Heart left ventricle (tissue), 16 donors: Measurements from ENCODE around the gene KRR1. TPM values are rescaled to one million over a fixed set of nuclear protein-coding genes. Genes with fewer than 3 reads are reported as not detected.
A peak's percentile ranks its signal among the peaks of the same experiment; 100 is the strongest.

Experiments used
- ATAC-seq, 4 donors: fragments of 200-7000 bp; cut with Tn5 transposase; one replicate each; pipeline ENCODE4 v1.9.1; 2020 to 2022; ENCODE audit warnings: moderate library complexity in 4 of 4, mild to moderate bottlenecking in 3 of 4, moderate number of reproducible peaks in 1 of 4
- DNase-seq, 5 donors: peaks; one replicate each; pipeline ENCODE4 v3.0.0-alpha.2; 2020
- H3K27ac ChIP-seq, 12 donors: fragments of 200-600 bp; sonication (generic) in 4 of 12; one replicate each; pipeline versions ENCODE4 v1.5.0 to v1.8.0; 2016 to 2022; ENCODE audit warnings: mild to moderate bottlenecking in 2 of 12
- H3K27me3 ChIP-seq, 9 donors: fragments of 200-600 bp; sonication (generic) in 2 of 9; one replicate each; pipeline versions ENCODE4 v1.5.1 to v1.8.0; 2016 to 2022; ENCODE audit warnings: mild to moderate bottlenecking in 3 of 9
- H3K36me3 ChIP-seq, 9 donors: fragments of 200-600 bp; sonication (generic) in 2 of 9; one replicate each; pipeline versions ENCODE4 v1.5.0 to v1.8.0; 2018 to 2022; ENCODE audit warnings: mild to moderate bottlenecking in 2 of 9
- H3K4me1 ChIP-seq, 12 donors: fragments of 200-600 bp; sonication (generic) in 4 of 12; one replicate each; pipeline versions ENCODE4 v1.5.0 to v1.8.0; 2016 to 2022; ENCODE audit warnings: mild to moderate bottlenecking in 3 of 12
- H3K4me3 ChIP-seq, 12 donors: fragments of 200-600 bp; sonication (generic) in 4 of 12; one replicate each; pipeline versions ENCODE4 v1.5.0 to v1.8.0; 2017 to 2022; ENCODE audit warnings: mild to moderate bottlenecking in 9 of 12, moderate library complexity in 4 of 12
- H3K9me3 ChIP-seq, 12 donors: fragments of 200-600 bp; sonication (generic) in 4 of 12; one replicate each; pipeline versions ENCODE4 v1.5.0 to v1.8.0; 2016 to 2022; ENCODE audit warnings: mild to moderate bottlenecking in 1 of 12
- POLR2A ChIP-seq, 2 donors: fragments of 450-650 bp; IDR thresholded peaks; one replicate each; pipeline ENCODE4 v1.6.1; 2017; ENCODE audit warnings: antibody characterized with exemption in 2 of 2, mild to moderate bottlenecking in 2 of 2, moderate library complexity in 2 of 2
- WGBS, 4 donors: extraction: QIAGEN DNeasy Blood & Tissue Kit in 2 of 4; methylation state at CpG; one replicate each; pipeline versions ENCODE4 v1.1.5 to v1.1.7; 2013 to 2018; 5-methylcytosine and 5-hydroxymethylcytosine counted together
- intact Hi-C, 10 donors: fragments of 100-400 bp; cut with DNase I; formaldehyde crosslinking; loops; one replicate each; pipeline versions ENCODE4 v1.11.1 to v1.14.2; 2022
- polyA plus RNA-seq, 2 donors: library from polyadenylated mRNA; stranded (reverse); fragments of 200-250 nt; gene quantifications; one replicate each; pipeline ENCODE4 v1.2.3, GENCODE V29; 2013
- total RNA-seq, 9 donors: library from RNA; depleted of rRNA in 2 of 9; stranded (reverse); fragments of >200 nt in 2 of 9; fragmentation: NEBNext Ultra II Directional in 3 of 9; extraction: Animal tissue kit (Norgen Biotek cat#: 25700) in 3 of 9; gene quantifications; one replicate each; pipeline versions ENCODE4 v1.1.0 to v1.2.4, GENCODE V29; 2016 to 2023
- TF ChIP-seq, protein P1 (sequence below), 12 donors: fragments of 200-600 bp; sonication (generic) in 4 of 12; IDR thresholded peaks; one replicate each; pipeline versions ENCODE4 v1.5.0 to v1.8.0; 2018 to 2022; ENCODE audit warnings: antibody characterized with exemption in 12 of 12, mild to moderate bottlenecking in 5 of 12
- donor health status: ischemic (EF 13 %, LVEDD 7.1; RV severe dilation, severe dysfunction).
- donor health status: healthy with polysubstance abuse.
- donor health status: DM: no; HTN: yes; CAD: no.
- donor health status: DM: no; HTN: no; CAD: no.
- donor health status: ischemic (EF 25% LVEDD 6.9; RV normal size, moderate dysfunction).
- donor health status: ischemic (EF 25% LVEDD 5.7; RV mildly dilated, moderate dysfunction).
- donor health status: healthy.
- donor health status: DM: yes; HTN: yes; CAD: no.
- donor health status: ischemic (EF 35%, LVEDD 5.7; RV mildly dilated, moderate dysfunction).
- donor health status: nonischemic (EF 11% LVEDD 7.7; RV severe dilation, severe dysfunction).
- donor health status: DM: yes; HTN: yes; CAD: no.
- donor health status: PGD.
- donor health status: ischemic (EF 29% LVEDD 5.4; RV normal size, mild dysfunction).
- donor health status: nonischemic (EF 23%, LVEDD 6.1; RV moderate dilation, normal function).

KRR1 gene
- total and polyA plus RNA-seq, 11 donors, result 9.3 to 42.6 (median 30.5) TPM

DNA sequence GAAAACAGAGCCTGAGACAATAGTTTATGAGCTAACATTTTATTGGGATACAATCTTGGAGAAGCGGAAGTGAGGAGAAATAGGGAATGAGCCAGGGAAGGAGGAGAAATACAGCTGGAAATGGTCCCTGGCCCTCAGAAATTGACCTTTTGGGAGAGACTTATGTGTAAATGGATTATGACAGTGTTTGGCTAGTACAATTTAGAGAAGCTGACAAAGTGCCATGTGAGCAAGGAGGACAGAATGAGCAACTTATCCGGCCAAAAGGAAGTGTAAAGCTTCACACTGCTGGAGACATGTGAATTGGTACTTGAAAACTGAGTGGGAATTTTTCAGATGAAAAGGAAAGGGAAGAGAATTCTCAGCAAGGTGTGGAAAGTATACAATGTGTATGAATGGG, 28.0 kb downstream of the KRR1 start:
- WGBS, 4 donors, result 58 to 75% (median 73%) methylated on average over 2 of the region's 2 CpGs
- no peaks in the 10 kb centered on the region for H3K27me3 ChIP-seq
- peak overlapping the region in 3 of 12 donors; percentile 15 to 98 (median 68) for H3K27ac ChIP-seq
- H3K4me3 ChIP-seq, result peak overlapping the region in 4 of 12 donors; percentile 59 to 68 (median 64)
- H3K9me3 ChIP-seq, result no peaks in the 10 kb centered on the region
- intact Hi-C loops, result loop anchor here in 6 of 10 donors (5.0 to 10.0 kb wide), 4 partner anchors 89 to 789 kb away; partner anchors contain the start of genes GLIPR1L2 (in 4 of the 6), CAPS2 (in 2 of the 6) and GLIPR1L1 (in 2 of the 6)
- no peak for TF ChIP-seq POLR2A (IDR thresholded peaks at IDR 0.05)
- TF ChIP-seq, protein P1, sequence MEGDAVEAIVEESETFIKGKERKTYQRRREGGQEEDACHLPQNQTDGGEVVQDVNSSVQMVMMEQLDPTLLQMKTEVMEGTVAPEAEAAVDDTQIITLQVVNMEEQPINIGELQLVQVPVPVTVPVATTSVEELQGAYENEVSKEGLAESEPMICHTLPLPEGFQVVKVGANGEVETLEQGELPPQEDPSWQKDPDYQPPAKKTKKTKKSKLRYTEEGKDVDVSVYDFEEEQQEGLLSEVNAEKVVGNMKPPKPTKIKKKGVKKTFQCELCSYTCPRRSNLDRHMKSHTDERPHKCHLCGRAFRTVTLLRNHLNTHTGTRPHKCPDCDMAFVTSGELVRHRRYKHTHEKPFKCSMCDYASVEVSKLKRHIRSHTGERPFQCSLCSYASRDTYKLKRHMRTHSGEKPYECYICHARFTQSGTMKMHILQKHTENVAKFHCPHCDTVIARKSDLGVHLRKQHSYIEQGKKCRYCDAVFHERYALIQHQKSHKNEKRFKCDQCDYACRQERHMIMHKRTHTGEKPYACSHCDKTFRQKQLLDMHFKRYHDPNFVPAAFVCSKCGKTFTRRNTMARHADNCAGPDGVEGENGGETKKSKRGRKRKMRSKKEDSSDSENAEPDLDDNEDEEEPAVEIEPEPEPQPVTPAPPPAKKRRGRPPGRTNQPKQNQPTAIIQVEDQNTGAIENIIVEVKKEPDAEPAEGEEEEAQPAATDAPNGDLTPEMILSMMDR (IDR thresholded peaks at IDR 0.05), result no peak
- no peak for DNase-seq
- H3K36me3 ChIP-seq, result peaks cover 0 to 16% (median 0%) of the 10 kb centered on the region in 9 donors
- H3K4me1 ChIP-seq, result peaks cover 0 to 69% (median 0%) of the 10 kb centered on the region in 12 donors
- ATAC-seq, result no peak

DNA sequence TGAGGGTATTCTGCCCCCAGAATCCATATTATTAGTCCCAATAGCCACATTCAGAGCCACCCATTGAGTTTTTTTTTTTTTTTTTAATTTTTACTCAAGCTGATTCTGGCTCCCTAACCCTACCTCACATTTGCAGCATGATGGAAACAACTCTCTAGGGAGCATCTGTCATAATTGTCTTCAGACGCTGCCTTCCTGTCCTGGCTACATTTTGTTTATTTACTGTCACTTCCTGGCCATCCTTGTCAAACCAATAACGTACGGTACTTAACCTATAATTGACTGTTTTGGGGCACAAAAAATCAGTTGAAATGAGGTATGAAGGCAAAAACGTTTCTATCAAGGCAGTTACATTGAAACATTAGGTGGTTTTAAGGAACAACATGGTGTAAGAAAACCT, 28.8 kb downstream of the KRR1 start:
- ATAC-seq (no peak), DNase-seq (no peak)
- 37 to 43% (median 38%) methylated on average over 4 of the region's 4 CpGs for WGBS, 4 donors
- no peaks in the 10 kb centered on the region for H3K27me3 ChIP-seq
- intact Hi-C loops, result loop anchor here in 6 of 10 donors (5.0 to 10.0 kb wide), 4 partner anchors 88 to 788 kb away; partner anchors contain the start of genes GLIPR1L2 (in 4 of the 6), CAPS2 (in 2 of the 6) and GLIPR1L1 (in 2 of the 6)
- peaks cover 0 to 16% (median 0%) of the 10 kb centered on the region in 9 donors for H3K36me3 ChIP-seq
- TF ChIP-seq POLR2A (IDR thresholded peaks at IDR 0.05), result no peak
- no peaks in the 10 kb centered on the region for H3K9me3 ChIP-seq
- peaks cover 0 to 75% (median 0%) of the 10 kb centered on the region in 12 donors for H3K4me1 ChIP-seq
- peak overlapping the region in 7 of 12 donors; percentile 43 to 68 (median 59) for H3K4me3 ChIP-seq
- H3K27ac ChIP-seq, result peak overlapping the region in 4 of 12 donors; percentile 15 to 98 (median 30)

DNA sequence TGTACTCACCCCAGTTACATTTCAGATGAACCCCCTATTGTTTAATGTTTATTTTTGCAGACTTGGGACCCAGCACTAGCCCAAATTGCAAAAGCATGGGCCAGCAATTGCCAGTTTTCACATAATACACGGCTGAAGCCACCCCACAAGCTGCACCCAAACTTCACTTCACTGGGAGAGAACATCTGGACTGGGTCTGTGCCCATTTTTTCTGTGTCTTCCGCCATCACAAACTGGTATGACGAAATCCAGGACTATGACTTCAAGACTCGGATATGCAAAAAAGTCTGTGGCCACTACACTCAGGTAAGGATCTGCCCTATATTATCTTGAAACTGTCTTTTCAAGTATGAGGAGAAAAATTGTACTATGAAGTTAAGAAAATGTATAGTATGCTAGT, 29.6 kb downstream of the KRR1 start:
- intact Hi-C loops, result loop anchor here in 6 of 10 donors (5.0 to 10.0 kb wide), 4 partner anchors 87 to 787 kb away; partner anchors contain the start of genes GLIPR1L2 (in 4 of the 6), CAPS2 (in 2 of the 6) and GLIPR1L1 (in 2 of the 6)
- peaks cover 0 to 7% (median 0%) of the 10 kb centered on the region in 9 donors for H3K36me3 ChIP-seq
- no peaks in the 10 kb centered on the region for H3K27me3 ChIP-seq
- no peaks in the 10 kb centered on the region for H3K9me3 ChIP-seq
- DNase-seq (no peak), ATAC-seq (no peak)
- peaks cover 0 to 80% (median 0%) of the 10 kb centered on the region in 12 donors for H3K4me1 ChIP-seq
- 74 to 85% (median 79%) methylated on average over 4 of the region's 4 CpGs for WGBS, 4 donors
- TF ChIP-seq, protein P1 (IDR thresholded peaks at IDR 0.05), result no peak
- TF ChIP-seq POLR2A (IDR thresholded peaks at IDR 0.05), result no peak
- peak overlapping the region in 5 of 12 donors; percentile 15 to 98 (median 45) for H3K27ac ChIP-seq
- peak overlapping the region in 10 of 12 donors; percentile 5 to 68 (median 50) for H3K4me3 ChIP-seq

DNA sequence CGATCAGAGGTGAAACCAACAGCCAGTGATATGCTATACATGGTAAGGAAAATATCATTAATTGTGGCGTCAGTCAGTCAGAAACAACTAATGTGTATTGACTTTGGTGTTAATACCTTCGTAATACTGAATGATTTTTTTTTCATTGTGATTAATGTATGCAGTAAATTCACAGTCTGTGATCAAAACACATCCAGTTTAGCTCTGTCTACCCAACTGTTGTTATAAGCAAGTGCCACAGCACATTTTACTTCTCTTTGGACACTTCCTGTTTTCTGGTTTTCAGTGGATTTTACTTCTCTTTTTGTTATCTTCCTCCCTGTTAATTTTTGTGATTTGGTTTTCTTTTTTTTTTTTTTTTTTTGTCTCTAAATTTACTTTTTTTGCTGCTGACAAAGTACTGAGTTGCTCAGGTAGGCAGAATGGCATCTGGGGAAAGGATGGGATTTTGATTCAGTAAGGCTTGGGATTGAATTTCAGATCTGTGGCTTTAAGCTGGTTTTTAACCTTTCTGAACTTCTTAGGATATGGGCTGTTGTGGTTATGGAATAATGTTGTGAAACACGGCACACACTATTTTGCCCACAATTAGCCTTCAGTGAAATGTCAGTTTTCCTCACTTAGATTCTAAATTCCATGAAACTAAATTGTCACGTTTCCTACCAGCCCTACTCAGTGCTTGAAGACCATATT, 30.2 kb downstream of the KRR1 start:
- intact Hi-C loops, result loop anchor here in 6 of 10 donors (5.0 to 10.0 kb wide), 4 partner anchors 86 to 786 kb away; partner anchors contain the start of genes GLIPR1L2 (in 4 of the 6), CAPS2 (in 2 of the 6) and GLIPR1L1 (in 2 of the 6)

More for the DNA sequence above, 30.2 kb downstream of the KRR1 start:
- ATAC-seq (no peak), DNase-seq (no peak)
- H3K27me3 ChIP-seq, result no peaks in the 10 kb centered on the region
- TF ChIP-seq POLR2A (IDR thresholded peaks at IDR 0.05), result no peak
- TF ChIP-seq, protein P1 (IDR thresholded peaks at IDR 0.05), result no peak
- peak overlapping the region; percentile 9 to 68 (median 45) for H3K4me3 ChIP-seq
- 58 to 67% (median 59%) methylated on average over 5 of the region's 5 CpGs for whole genome bisulfite sequencing, 4 donors
- peaks cover 0 to 74% (median 0%) of the 10 kb centered on the region in 12 donors for H3K4me1 ChIP-seq
- H3K27ac ChIP-seq, result peak overlapping the region in 11 of 12 donors; percentile 2 to 98 (median 45)
- H3K36me3 ChIP-seq, result peaks cover 0 to 3% (median 0%) of the 10 kb centered on the region in 9 donors
- H3K9me3 ChIP-seq, result no peaks in the 10 kb centered on the region
